ENCODE results near the gene TRMT5. TPM values are rescaled to one million over a fixed set of nuclear protein-coding genes. Genes with fewer than 3 reads are reported as not detected.

Gene TRMT5
- total and polyA plus RNA-seq, 8 donors, result 12.4 to 28.1 (median 23.3) TPM

- Histone ChIP-seq H3K4me1 (no peaks in the 10 kb centered on the region), H3K4me3 (no peak overlapping the region), H3K27me3 (no peaks in the 10 kb centered on the region), H3K36me3 (no peaks in the 10 kb centered on the region), H3K9me3 (no peaks in the 10 kb centered on the region), H3K27ac (no peak overlapping the region)
- intact Hi-C loops (cut with DNase I), result no loop called here
- no peak for TF ChIP-seq CTCF (IDR thresholded peaks at IDR 0.05)
- DNase-seq, result no peak
- ATAC-seq, result no peak
Measured at GRCh38 chr14:60931218-60931617, 49.7 kb downstream of the TRMT5 start.

GRCh38 chr14:60926002-60926401, 54.9 kb downstream of the TRMT5 start:
- H3K4me1 ChIP-seq, result no peaks in the 10 kb centered on the region
- no peak overlapping the region for H3K27ac ChIP-seq
- intact Hi-C loops (cut with DNase I), result no loop called here
- no peak overlapping the region for H3K4me3 ChIP-seq
- H3K36me3 ChIP-seq, result no peaks in the 10 kb centered on the region
- H3K9me3 ChIP-seq, result no peaks in the 10 kb centered on the region
- H3K27me3 ChIP-seq, result no peaks in the 10 kb centered on the region
- DNase-seq (no peak), ATAC-seq (no peak)
- no peak for TF ChIP-seq CTCF (IDR thresholded peaks at IDR 0.05)

GRCh38 chr14:60925286-60925685, 55.6 kb downstream of the TRMT5 start:
- TF ChIP-seq CTCF (IDR thresholded peaks at IDR 0.05), result no peak
- no peak overlapping the region for H3K27ac ChIP-seq
- DNase-seq, result no peak
- no peak for ATAC-seq
- H3K4me3 ChIP-seq, result no peak overlapping the region
- intact Hi-C loops (cut with DNase I), result no loop called here
- no peaks in the 10 kb centered on the region for H3K4me1 ChIP-seq
- no peaks in the 10 kb centered on the region for H3K36me3 ChIP-seq
- H3K9me3 ChIP-seq, result no peaks in the 10 kb centered on the region
- no peaks in the 10 kb centered on the region for H3K27me3 ChIP-seq

GRCh38 chr14:60922050-60922449, 58.8 kb downstream of the TRMT5 start:
- intact Hi-C loops (cut with DNase I), result no loop called here
- Histone ChIP-seq H3K36me3 (no peaks in the 10 kb centered on the region), H3K9me3 (no peaks in the 10 kb centered on the region), H3K4me1 (no peaks in the 10 kb centered on the region), H3K27ac (no peak overlapping the region), H3K27me3 (no peaks in the 10 kb centered on the region), H3K4me3 (no peak overlapping the region)
- ATAC-seq (no peak), DNase-seq (no peak)
- no peak for TF ChIP-seq CTCF (IDR thresholded peaks at IDR 0.05)

Other genes with a start within 250 kb of the TRMT5 start
- gene MNAT1, start 246.3 kb downstream of the TRMT5 start, total RNA-seq, result 10 to 100 TPM; 21.6 to 22.7 TPM
- gene MNAT1, start 246.3 kb downstream of the TRMT5 start, polyA plus RNA-seq (ENCODE audit: insufficient read length in 6 of 6), result 10 to 100 TPM; 34.3 to 39.0 (median 35.8) TPM
- 10 to 100 TPM; 22.4 to 35.2 TPM for gene SLC38A6, start 166 bp upstream of the TRMT5 start, total RNA-seq
- 10 to 100 TPM; 25.1 to 33.7 (median 27.6) TPM for gene SLC38A6, start 166 bp upstream of the TRMT5 start, polyA plus RNA-seq (ENCODE audit: insufficient read length in 6 of 6)

Measured in left lung (tissue), 10 donors.